ENCODE results near the gene VWA3B.

DNA sequence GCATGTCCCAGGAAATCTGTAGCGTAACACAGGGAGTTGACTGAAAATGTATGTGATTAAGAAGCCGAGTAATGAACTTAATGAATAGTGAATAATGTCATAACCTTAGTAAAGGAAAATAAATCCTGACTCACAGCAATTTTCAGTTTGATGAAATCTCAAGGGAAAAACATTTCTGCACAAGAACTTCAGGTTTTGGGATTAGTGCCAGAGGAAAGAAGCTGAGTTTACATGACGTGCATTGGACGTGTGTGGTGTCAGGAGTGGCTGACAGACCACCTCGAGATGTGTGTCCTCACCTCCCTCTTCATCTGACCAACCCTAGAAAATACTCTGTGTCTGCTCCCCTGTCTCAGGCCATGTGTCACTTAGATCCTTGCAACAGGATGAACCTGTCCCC is 39.1 kb downstream of the VWA3B start:
- TF ChIP-seq, protein P1, sequence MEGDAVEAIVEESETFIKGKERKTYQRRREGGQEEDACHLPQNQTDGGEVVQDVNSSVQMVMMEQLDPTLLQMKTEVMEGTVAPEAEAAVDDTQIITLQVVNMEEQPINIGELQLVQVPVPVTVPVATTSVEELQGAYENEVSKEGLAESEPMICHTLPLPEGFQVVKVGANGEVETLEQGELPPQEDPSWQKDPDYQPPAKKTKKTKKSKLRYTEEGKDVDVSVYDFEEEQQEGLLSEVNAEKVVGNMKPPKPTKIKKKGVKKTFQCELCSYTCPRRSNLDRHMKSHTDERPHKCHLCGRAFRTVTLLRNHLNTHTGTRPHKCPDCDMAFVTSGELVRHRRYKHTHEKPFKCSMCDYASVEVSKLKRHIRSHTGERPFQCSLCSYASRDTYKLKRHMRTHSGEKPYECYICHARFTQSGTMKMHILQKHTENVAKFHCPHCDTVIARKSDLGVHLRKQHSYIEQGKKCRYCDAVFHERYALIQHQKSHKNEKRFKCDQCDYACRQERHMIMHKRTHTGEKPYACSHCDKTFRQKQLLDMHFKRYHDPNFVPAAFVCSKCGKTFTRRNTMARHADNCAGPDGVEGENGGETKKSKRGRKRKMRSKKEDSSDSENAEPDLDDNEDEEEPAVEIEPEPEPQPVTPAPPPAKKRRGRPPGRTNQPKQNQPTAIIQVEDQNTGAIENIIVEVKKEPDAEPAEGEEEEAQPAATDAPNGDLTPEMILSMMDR (conservative IDR thresholded peaks at IDR 0.05; ENCODE audit: low read depth, low read length): no peak
- TF ChIP-seq EZH2 (IDR thresholded peaks at IDR 0.05; ENCODE audit: borderline replicate concordance, low read depth, low read length, poor library complexity, severe bottlenecking): no peak

Data from A673 (cell line).